CD4-positive, CD25-positive, alpha-beta regulatory T cell (primary cell): Measurements from ENCODE around the gene ESCO1. TPM values are rescaled to one million over a fixed set of nuclear protein-coding genes. Genes with fewer than 3 reads are reported as not detected.
"Not testable (repeated sequence)": the region's sequence is repeated elsewhere in the genome, so short reads cannot be mapped to it uniquely, and the experiment has no call there.

Experiments used
- ATAC-seq, 2 donors: fragments of 150-1000 bp; cut with Tn5 transposase; one replicate each; pipeline ENCODE4 v1.10.0; 2021; ENCODE audit warnings: low read depth in 2 of 2, moderate number of reproducible peaks in 2 of 2, moderate library complexity in 1 of 2
- DNase-seq, 3 donors: peaks; one replicate each; pipeline versions ENCODE4 v3.0.0 to v3.0.0-alpha.2; 2012 to 2022; ENCODE audit warnings: mixed read lengths in 1 of 3
- H3K27ac ChIP-seq: one replicate; pipeline ENCODE4 v1.7.0; 2013; ENCODE audit warnings: mild to moderate bottlenecking, low read length; ENCODE audit not compliant: insufficient read depth, poor library complexity, severe bottlenecking
- H3K27me3 ChIP-seq: one replicate; pipeline ENCODE4 v1.7.0; 2013; ENCODE audit warnings: low read length; ENCODE audit not compliant: control insufficient read depth, insufficient read depth
- H3K36me3 ChIP-seq: one replicate; pipeline ENCODE4 v1.7.0; 2013; ENCODE audit warnings: mild to moderate bottlenecking, low read length, moderate library complexity; ENCODE audit not compliant: control insufficient read depth, insufficient read depth
- H3K4me1 ChIP-seq: 2 replicates; pipeline ENCODE4 v1.7.0; 2013; ENCODE audit warnings: mild to moderate bottlenecking, low read length; ENCODE audit not compliant: insufficient read depth, control insufficient read depth, poor library complexity, severe bottlenecking
- H3K4me3 ChIP-seq: one replicate; pipeline ENCODE4 v1.7.0; 2013; ENCODE audit warnings: low read depth, mild to moderate bottlenecking, low read length, moderate library complexity
- H3K9me3 ChIP-seq, 2 experiments: 1 replicate in 1 of 2; 2 replicates in 1 of 2; pipeline ENCODE4 v1.7.0; 2013; ENCODE audit warnings: low read length in 2 of 2, mild to moderate bottlenecking in 1 of 2, moderate library complexity in 1 of 2; ENCODE audit not compliant: control insufficient read depth in 2 of 2
- H3K27ac Mint-ChIP-seq, 3 donors: one replicate each; pipeline ENCODE4 v1.8.0; 2020 to 2022; ENCODE audit warnings: mild to moderate bottlenecking in 3 of 3, mixed read lengths in 3 of 3, moderate library complexity in 2 of 3
- H3K27me3 Mint-ChIP-seq: one replicate; pipeline ENCODE4 v1.8.0; 2022; ENCODE audit warnings: mild to moderate bottlenecking, mixed read lengths
- H3K36me3 Mint-ChIP-seq: one replicate; pipeline ENCODE4 v1.8.0; 2020; ENCODE audit warnings: mixed read lengths
- H3K4me1 Mint-ChIP-seq, 4 donors: one replicate each; pipeline ENCODE4 v1.8.0; 2020 to 2022; ENCODE audit warnings: mixed read lengths in 4 of 4, mild to moderate bottlenecking in 1 of 4
- H3K4me3 Mint-ChIP-seq, 4 donors: one replicate each; pipeline ENCODE4 v1.8.0; 2020 to 2022; ENCODE audit warnings: mild to moderate bottlenecking in 4 of 4, mixed read lengths in 4 of 4, moderate library complexity in 3 of 4
- H3K9me3 Mint-ChIP-seq, 7 donors: one replicate each; pipeline ENCODE4 v1.8.0; 2020 to 2022; ENCODE audit warnings: mixed read lengths in 7 of 7, mild to moderate bottlenecking in 3 of 7, moderate library complexity in 2 of 7
- polyA plus RNA-seq, 4 donors: library from polyadenylated mRNA; unstranded; fragments of 300-500 nt; fragmentation: Illumina TruSeq; gene quantifications; one replicate each; pipeline ENCODE4 v1.2.3, GENCODE V29; 2021
- total RNA-seq: library from RNA; stranded (reverse); gene quantifications from one replicate; pipeline ENCODE4 v1.2.3, GENCODE V29; 2022

ESCO1 gene
- total and polyA plus RNA-seq, 5 donors from 2014 or later = 6.2 to 37.1 (median 8.2) TPM

GRCh38 chr18:21599585-21600525, 649 bp downstream of the ESCO1 start:
- H3K27ac ChIP-seq = peak overlapping the region; percentile 97
- no peaks in the 10 kb centered on the region for H3K27me3 ChIP-seq
- peak overlapping the region; percentile 98 to 100 (median 99) for H3K27ac Mint-ChIP-seq
- ATAC-seq (peak; percentile 58 to 60), DNase-seq (peak in 1 of 3 donors; percentile 41)
- H3K4me1 ChIP-seq = peaks cover 36% of the 10 kb centered on the region
- no peaks in the 10 kb centered on the region for H3K36me3 ChIP-seq
- H3K4me1 Mint-ChIP-seq = peaks cover 21 to 40% (median 32%) of the 10 kb centered on the region in 4 donors
- no peaks in the 10 kb centered on the region for H3K36me3 Mint-ChIP-seq
- H3K4me3 Mint-ChIP-seq = peak overlapping the region; percentile 94 to 100 (median 98)
- peaks cover 15% of the 10 kb centered on the region for H3K27me3 Mint-ChIP-seq
- peak overlapping the region; percentile 80 for H3K4me3 ChIP-seq
- no peaks in the 10 kb centered on the region for H3K9me3 ChIP-seq
- H3K9me3 Mint-ChIP-seq = no peaks in the 10 kb centered on the region

GRCh38 chr18:21598726-21599584, 1.5 kb downstream of the ESCO1 start:
- DNase-seq (peak in 1 of 3 donors; percentile 2), ATAC-seq (no peak)
- Histone ChIP-seq H3K4me1 (peaks cover 37% of the 10 kb centered on the region), H3K27me3 (no peaks in the 10 kb centered on the region), H3K9me3 (no peaks in the 10 kb centered on the region), H3K4me3 (peak overlapping the region; percentile 80), H3K36me3 (no peaks in the 10 kb centered on the region), H3K27ac (peak overlapping the region; percentile 97)
- H3K9me3 Mint-ChIP-seq = no peaks in the 10 kb centered on the region
- peaks cover 15% of the 10 kb centered on the region for H3K27me3 Mint-ChIP-seq
- peak overlapping the region; percentile 98 to 100 (median 99) for H3K27ac Mint-ChIP-seq
- H3K4me1 Mint-ChIP-seq = peaks cover 22 to 44% (median 33%) of the 10 kb centered on the region in 4 donors
- peaks cover under 1% of the 10 kb centered on the region for H3K36me3 Mint-ChIP-seq
- H3K4me3 Mint-ChIP-seq = peak overlapping the region; percentile 94 to 100 (median 98)

DNA sequence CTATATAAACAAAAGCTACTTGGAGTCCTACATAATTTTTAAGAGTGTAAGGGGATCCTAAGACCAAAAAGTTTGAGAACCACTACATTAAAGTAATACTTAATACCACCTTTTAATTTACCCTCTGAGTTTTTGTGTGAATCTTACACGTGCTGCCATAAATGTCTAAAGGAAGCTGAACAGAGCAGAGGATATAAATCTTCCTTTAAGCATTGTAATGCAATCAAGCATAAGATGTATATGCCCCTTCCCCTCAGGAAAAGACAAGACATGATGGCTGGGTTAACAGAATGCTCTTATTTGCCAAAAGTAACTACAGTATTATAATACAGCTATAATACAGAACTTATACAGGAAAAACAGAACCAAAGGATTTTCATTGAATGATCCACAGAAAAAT, 2.9 kb downstream of the ESCO1 start:
- no peaks in the 10 kb centered on the region for H3K36me3 ChIP-seq
- peaks cover 25 to 50% (median 37%) of the 10 kb centered on the region in 4 donors for H3K4me1 Mint-ChIP-seq
- H3K27ac Mint-ChIP-seq = no peak overlapping the region
- no peaks in the 10 kb centered on the region for H3K9me3 ChIP-seq
- H3K27me3 ChIP-seq = no peaks in the 10 kb centered on the region
- H3K4me3 Mint-ChIP-seq = peak overlapping the region; percentile 52 to 100 (median 70)
- H3K27ac ChIP-seq = no peak overlapping the region
- DNase-seq = no peak
- no peak for ATAC-seq
- no peaks in the 10 kb centered on the region for H3K9me3 Mint-ChIP-seq
- peak overlapping the region; percentile 28 for H3K4me3 ChIP-seq
- peaks cover 3% of the 10 kb centered on the region for H3K36me3 Mint-ChIP-seq
- peaks cover 15% of the 10 kb centered on the region for H3K27me3 Mint-ChIP-seq
- H3K4me1 ChIP-seq = peaks cover 41% of the 10 kb centered on the region

GRCh38 chr18:21593540-21594257, 6.8 kb downstream of the ESCO1 start:
- Histone ChIP-seq H3K9me3 (no peaks in the 10 kb centered on the region), H3K36me3 (no peaks in the 10 kb centered on the region), H3K4me1 (peaks cover 25% of the 10 kb centered on the region), H3K4me3 (no peak overlapping the region), H3K27me3 (no peaks in the 10 kb centered on the region), H3K27ac (no peak overlapping the region)
- Mint-ChIP-seq H3K27me3 (no peaks in the 10 kb centered on the region), H3K4me1 (peaks cover 18 to 51% (median 34%) of the 10 kb centered on the region in 4 donors), H3K4me3 (peak overlapping the region in 3 of 4 donors; percentile 5 to 61 (median 47)), H3K9me3 (peaks cover 0 to 2% (median 0%) of the 10 kb centered on the region in 7 donors), H3K36me3 (peaks cover 10% of the 10 kb centered on the region), H3K27ac (peak overlapping the region in 2 of 3 donors; percentile 52 to 70)
- ATAC-seq (no peak), DNase-seq (peak in 2 of 3 donors; percentile 9 to 18)

DNA sequence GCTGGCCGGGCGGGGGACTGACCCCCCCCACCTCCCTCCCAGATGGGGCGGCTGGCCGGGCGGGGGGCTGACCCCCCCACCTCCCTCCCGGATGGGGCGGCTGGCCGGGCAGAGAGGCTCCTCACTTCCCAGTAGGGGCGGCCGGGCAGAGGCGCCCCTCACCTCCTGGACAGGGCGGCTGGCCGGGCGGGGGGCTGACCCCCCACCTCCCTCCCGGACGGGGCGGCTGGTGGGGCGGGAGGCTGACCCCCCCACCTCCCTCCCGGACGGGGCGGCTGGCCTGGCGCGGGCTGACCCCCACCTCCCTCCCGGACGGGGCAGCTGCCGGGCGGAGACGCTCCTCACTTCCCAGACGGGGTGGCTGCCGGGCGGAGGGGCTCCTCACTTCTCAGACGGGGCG, 8.1 kb downstream of the ESCO1 start:
- H3K4me1 ChIP-seq = peaks cover 13% of the 10 kb centered on the region
- not testable (repeated sequence) for H3K4me3 Mint-ChIP-seq, H3K4me3 ChIP-seq, H3K27me3 ChIP-seq, H3K27ac ChIP-seq, H3K9me3 Mint-ChIP-seq, DNase-seq, H3K27me3 Mint-ChIP-seq, H3K36me3 ChIP-seq, H3K9me3 ChIP-seq, H3K27ac Mint-ChIP-seq, ATAC-seq
- peaks cover 10% of the 10 kb centered on the region for H3K36me3 Mint-ChIP-seq
- peaks cover 13 to 47% (median 30%) of the 10 kb centered on the region in 4 donors for H3K4me1 Mint-ChIP-seq

DNA sequence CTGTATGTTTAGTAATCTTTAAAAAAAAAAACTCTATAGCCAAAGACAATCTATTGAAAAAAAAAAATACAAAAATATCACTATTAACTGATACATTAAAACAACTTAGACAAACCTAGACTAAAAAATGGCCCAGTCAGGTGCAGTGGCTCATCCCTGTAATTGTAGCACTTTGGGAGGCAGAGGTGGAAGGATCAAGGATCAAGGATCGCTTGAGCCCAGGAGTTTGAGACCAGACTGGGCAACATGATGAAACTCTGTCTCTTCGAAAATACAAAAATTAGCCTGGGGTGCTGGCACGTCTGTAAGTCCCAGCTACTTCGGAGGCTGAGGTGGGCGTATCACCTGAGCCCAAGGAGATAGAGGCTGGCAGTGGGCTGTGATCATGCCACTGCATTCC, 16.1 kb downstream of the ESCO1 start:
- H3K27me3 Mint-ChIP-seq = no peaks in the 10 kb centered on the region
- peaks cover 20 to 48% (median 29%) of the 10 kb centered on the region in 4 donors for H3K4me1 Mint-ChIP-seq

DNA sequence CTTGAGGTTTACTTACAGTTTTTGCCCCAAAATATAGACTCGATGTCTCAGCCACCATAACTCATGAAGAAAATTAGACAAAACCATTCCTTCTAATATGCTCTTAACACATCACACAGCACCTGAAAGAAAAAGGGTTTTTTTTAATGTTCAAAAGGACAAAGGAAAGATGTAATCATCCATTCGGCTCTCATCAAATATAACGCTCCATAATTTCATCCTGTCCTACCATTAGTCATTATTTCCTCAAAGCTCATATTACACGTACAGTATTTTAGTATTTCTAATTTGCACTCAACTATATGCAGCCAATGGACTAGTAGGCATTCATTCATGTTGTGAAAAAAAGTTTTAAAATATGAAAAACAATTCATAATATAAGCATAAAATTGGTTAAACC, 24.8 kb downstream of the ESCO1 start:
- H3K4me3 Mint-ChIP-seq = no peak overlapping the region
- H3K27ac ChIP-seq = no peak overlapping the region
- peaks cover 12 to 23% (median 20%) of the 10 kb centered on the region in 4 donors for H3K4me1 Mint-ChIP-seq
- no peaks in the 10 kb centered on the region for H3K27me3 ChIP-seq
- ATAC-seq (no peak), DNase-seq (no peak)
- no peaks in the 10 kb centered on the region for H3K9me3 Mint-ChIP-seq
- H3K9me3 ChIP-seq = no peaks in the 10 kb centered on the region
- H3K36me3 ChIP-seq = peaks cover 56% of the 10 kb centered on the region
- H3K27ac Mint-ChIP-seq = no peak overlapping the region
- H3K4me1 ChIP-seq = no peaks in the 10 kb centered on the region
- H3K4me3 ChIP-seq = no peak overlapping the region
- H3K36me3 Mint-ChIP-seq = peaks cover 52% of the 10 kb centered on the region
- H3K27me3 Mint-ChIP-seq = no peaks in the 10 kb centered on the region

More for the DNA sequence above, 16.1 kb downstream of the ESCO1 start:
- Mint-ChIP-seq H3K4me3 (no peak overlapping the region), H3K27ac (no peak overlapping the region), H3K36me3 (peaks cover 8% of the 10 kb centered on the region), H3K9me3 (no peaks in the 10 kb centered on the region)
- H3K27ac ChIP-seq = no peak overlapping the region
- H3K4me1 ChIP-seq = no peaks in the 10 kb centered on the region
- DNase-seq (no peak), ATAC-seq (no peak)
- no peak overlapping the region for H3K4me3 ChIP-seq
- H3K36me3 ChIP-seq = no peaks in the 10 kb centered on the region
- H3K9me3 ChIP-seq = no peaks in the 10 kb centered on the region
- no peaks in the 10 kb centered on the region for H3K27me3 ChIP-seq
